ENCODE data around the gene CTSW. TPM values are rescaled to one million over a fixed set of nuclear protein-coding genes. Genes with fewer than 3 reads are reported as not detected.

Gene CTSW
- total RNA-seq, 1 experiment from 2014 or later, result not detected

DNA sequence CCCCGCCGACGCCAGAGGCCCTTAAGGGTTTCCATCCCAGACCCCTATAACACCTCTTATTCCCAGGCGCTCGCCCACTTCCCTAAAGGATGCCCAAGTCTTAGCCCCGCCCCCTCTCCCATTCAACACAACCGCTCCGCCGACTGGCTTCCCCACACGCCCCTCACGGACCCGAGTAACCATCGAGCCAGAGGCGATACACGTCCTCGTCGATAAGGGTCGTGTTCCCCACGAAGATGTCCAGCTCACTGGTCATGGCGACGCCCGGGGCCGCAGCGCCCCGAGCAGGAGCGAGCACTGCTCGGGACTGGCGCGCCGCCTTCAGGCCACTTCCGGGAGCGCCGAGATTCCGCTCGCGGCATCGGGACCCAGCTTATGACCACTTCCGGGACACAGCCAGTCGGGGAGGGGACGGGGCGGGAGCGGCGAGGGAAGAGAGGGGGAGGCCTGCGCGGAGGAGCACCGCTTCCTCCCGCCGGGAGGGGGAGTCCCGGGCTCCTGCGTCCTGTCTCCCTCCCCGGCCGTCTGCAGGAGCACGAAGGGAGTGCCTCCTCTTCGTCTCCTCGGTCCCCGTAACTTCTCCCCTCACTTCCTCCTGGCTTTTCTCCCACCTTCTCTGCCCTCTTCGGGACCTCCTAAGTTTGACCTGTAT is 8.7 kb downstream of the CTSW start, which contains the start of gene FIBP:
TSS of gene FIBP (minus strand) at position 309 of the 652 bp plus-strand sequence. CDS start at position 256, 53 bp downstream.
- H3K36me3 Mint-ChIP-seq, result peaks cover 36% of the 10 kb centered on the region
- peaks cover 44% of the 10 kb centered on the region for H3K4me1 Mint-ChIP-seq
- H3K4me3 Mint-ChIP-seq, result peak within 1 kb of the TSS; percentile 97
- ChIA-PET CTCF (interaction anchor here (0.5 to 11.9 kb wide), 97 partner anchors 8 to 1980 kb away, joined by 3 to 539 read pairs (median 5); partner anchors contain the start of genes BANF1, C11orf68, CFL1 and CST6), POLR2A (interaction anchor here (0.6 to 7.2 kb wide), 19 partner anchors 9 to 1295 kb away, joined by 3 to 90 read pairs (median 4); partner anchors contain the start of genes CFL1, CST6, CTSW and FOSL1)
- peaks cover 15% of the 10 kb centered on the region for H3K27me3 Mint-ChIP-seq (ENCODE audit: low read depth)
- DNase-seq (ENCODE audit: low spot score) (peak; percentile 98), ATAC-seq (peak; percentile 64)
- no peaks in the 10 kb centered on the region for H3K9me3 Mint-ChIP-seq
- H3K27ac Mint-ChIP-seq, result peak within 1 kb of the TSS; percentile 98
- TF ChIP-seq ZNF423 (CRISPR knock-in tag; IDR thresholded peaks at IDR 0.05) (no peak), ZNF671 (CRISPR knock-in tag; IDR thresholded peaks at IDR 0.05) (no peak), TEAD1 (CRISPR knock-in tag; IDR thresholded peaks at IDR 0.05) (peak; percentile 84), FOXP1 (CRISPR knock-in tag; IDR thresholded peaks at IDR 0.05; ENCODE audit: borderline replicate concordance) (no peak), NR1H2 (CRISPR knock-in tag; IDR thresholded peaks at IDR 0.05) (no peak), GRHL2 (CRISPR knock-in tag; IDR thresholded peaks at IDR 0.05; ENCODE audit: insufficient replicate concordance, severe bottlenecking) (no peak), RORB (CRISPR knock-in tag; IDR thresholded peaks at IDR 0.05) (no peak), SP1 (CRISPR knock-in tag; conservative IDR thresholded peaks at IDR 0.05) (peak; percentile 69; the same call in 1 of the 2 replicates), ZNF121 (CRISPR knock-in tag; IDR thresholded peaks at IDR 0.05) (no peak), FOXK1 (CRISPR knock-in tag; IDR thresholded peaks at IDR 0.05) (peak; percentile 87; the same call in 1 of the 2 replicates), TEAD4 (CRISPR knock-in tag; IDR thresholded peaks at IDR 0.05) (no peak), KAT7 (CRISPR knock-in tag; IDR thresholded peaks at IDR 0.05; ENCODE audit: borderline replicate concordance) (no peak), ZNF263 (CRISPR knock-in tag; IDR thresholded peaks at IDR 0.05; ENCODE audit: low read depth) (no peak; the same call in 1 of the 2 replicates), SOX15 (CRISPR knock-in tag; IDR thresholded peaks at IDR 0.05) (no peak), ETV6 (CRISPR knock-in tag; IDR thresholded peaks at IDR 0.05) (peak; percentile 60; the same call in 1 of the 2 replicates)
- TF ChIP-seq, protein P1, sequence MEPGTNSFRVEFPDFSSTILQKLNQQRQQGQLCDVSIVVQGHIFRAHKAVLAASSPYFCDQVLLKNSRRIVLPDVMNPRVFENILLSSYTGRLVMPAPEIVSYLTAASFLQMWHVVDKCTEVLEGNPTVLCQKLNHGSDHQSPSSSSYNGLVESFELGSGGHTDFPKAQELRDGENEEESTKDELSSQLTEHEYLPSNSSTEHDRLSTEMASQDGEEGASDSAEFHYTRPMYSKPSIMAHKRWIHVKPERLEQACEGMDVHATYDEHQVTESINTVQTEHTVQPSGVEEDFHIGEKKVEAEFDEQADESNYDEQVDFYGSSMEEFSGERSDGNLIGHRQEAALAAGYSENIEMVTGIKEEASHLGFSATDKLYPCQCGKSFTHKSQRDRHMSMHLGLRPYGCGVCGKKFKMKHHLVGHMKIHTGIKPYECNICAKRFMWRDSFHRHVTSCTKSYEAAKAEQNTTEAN (CRISPR knock-in tag; IDR thresholded peaks at IDR 0.05), result no peak
- TF ChIP-seq, protein P2, sequence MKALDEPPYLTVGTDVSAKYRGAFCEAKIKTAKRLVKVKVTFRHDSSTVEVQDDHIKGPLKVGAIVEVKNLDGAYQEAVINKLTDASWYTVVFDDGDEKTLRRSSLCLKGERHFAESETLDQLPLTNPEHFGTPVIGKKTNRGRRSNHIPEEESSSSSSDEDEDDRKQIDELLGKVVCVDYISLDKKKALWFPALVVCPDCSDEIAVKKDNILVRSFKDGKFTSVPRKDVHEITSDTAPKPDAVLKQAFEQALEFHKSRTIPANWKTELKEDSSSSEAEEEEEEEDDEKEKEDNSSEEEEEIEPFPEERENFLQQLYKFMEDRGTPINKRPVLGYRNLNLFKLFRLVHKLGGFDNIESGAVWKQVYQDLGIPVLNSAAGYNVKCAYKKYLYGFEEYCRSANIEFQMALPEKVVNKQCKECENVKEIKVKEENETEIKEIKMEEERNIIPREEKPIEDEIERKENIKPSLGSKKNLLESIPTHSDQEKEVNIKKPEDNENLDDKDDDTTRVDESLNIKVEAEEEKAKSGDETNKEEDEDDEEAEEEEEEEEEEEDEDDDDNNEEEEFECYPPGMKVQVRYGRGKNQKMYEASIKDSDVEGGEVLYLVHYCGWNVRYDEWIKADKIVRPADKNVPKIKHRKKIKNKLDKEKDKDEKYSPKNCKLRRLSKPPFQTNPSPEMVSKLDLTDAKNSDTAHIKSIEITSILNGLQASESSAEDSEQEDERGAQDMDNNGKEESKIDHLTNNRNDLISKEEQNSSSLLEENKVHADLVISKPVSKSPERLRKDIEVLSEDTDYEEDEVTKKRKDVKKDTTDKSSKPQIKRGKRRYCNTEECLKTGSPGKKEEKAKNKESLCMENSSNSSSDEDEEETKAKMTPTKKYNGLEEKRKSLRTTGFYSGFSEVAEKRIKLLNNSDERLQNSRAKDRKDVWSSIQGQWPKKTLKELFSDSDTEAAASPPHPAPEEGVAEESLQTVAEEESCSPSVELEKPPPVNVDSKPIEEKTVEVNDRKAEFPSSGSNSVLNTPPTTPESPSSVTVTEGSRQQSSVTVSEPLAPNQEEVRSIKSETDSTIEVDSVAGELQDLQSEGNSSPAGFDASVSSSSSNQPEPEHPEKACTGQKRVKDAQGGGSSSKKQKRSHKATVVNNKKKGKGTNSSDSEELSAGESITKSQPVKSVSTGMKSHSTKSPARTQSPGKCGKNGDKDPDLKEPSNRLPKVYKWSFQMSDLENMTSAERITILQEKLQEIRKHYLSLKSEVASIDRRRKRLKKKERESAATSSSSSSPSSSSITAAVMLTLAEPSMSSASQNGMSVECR (CRISPR knock-in tag; IDR thresholded peaks at IDR 0.05; ENCODE audit: borderline replicate concordance), result peak; percentile 93; the same call in 1 of the 2 replicates
- TF ChIP-seq, protein P3, sequence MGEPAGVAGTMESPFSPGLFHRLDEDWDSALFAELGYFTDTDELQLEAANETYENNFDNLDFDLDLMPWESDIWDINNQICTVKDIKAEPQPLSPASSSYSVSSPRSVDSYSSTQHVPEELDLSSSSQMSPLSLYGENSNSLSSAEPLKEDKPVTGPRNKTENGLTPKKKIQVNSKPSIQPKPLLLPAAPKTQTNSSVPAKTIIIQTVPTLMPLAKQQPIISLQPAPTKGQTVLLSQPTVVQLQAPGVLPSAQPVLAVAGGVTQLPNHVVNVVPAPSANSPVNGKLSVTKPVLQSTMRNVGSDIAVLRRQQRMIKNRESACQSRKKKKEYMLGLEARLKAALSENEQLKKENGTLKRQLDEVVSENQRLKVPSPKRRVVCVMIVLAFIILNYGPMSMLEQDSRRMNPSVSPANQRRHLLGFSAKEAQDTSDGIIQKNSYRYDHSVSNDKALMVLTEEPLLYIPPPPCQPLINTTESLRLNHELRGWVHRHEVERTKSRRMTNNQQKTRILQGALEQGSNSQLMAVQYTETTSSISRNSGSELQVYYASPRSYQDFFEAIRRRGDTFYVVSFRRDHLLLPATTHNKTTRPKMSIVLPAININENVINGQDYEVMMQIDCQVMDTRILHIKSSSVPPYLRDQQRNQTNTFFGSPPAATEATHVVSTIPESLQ (CRISPR knock-in tag; IDR thresholded peaks at IDR 0.05), result no peak
- TF ChIP-seq, protein P4, sequence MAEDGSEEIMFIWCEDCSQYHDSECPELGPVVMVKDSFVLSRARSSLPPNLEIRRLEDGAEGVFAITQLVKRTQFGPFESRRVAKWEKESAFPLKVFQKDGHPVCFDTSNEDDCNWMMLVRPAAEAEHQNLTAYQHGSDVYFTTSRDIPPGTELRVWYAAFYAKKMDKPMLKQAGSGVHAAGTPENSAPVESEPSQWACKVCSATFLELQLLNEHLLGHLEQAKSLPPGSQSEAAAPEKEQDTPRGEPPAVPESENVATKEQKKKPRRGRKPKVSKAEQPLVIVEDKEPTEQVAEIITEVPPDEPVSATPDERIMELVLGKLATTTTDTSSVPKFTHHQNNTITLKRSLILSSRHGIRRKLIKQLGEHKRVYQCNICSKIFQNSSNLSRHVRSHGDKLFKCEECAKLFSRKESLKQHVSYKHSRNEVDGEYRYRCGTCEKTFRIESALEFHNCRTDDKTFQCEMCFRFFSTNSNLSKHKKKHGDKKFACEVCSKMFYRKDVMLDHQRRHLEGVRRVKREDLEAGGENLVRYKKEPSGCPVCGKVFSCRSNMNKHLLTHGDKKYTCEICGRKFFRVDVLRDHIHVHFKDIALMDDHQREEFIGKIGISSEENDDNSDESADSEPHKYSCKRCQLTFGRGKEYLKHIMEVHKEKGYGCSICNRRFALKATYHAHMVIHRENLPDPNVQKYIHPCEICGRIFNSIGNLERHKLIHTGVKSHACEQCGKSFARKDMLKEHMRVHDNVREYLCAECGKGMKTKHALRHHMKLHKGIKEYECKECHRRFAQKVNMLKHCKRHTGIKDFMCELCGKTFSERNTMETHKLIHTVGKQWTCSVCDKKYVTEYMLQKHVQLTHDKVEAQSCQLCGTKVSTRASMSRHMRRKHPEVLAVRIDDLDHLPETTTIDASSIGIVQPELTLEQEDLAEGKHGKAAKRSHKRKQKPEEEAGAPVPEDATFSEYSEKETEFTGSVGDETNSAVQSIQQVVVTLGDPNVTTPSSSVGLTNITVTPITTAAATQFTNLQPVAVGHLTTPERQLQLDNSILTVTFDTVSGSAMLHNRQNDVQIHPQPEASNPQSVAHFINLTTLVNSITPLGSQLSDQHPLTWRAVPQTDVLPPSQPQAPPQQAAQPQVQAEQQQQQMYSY (CRISPR knock-in tag; IDR thresholded peaks at IDR 0.05), result no peak
- TF ChIP-seq, protein P5, sequence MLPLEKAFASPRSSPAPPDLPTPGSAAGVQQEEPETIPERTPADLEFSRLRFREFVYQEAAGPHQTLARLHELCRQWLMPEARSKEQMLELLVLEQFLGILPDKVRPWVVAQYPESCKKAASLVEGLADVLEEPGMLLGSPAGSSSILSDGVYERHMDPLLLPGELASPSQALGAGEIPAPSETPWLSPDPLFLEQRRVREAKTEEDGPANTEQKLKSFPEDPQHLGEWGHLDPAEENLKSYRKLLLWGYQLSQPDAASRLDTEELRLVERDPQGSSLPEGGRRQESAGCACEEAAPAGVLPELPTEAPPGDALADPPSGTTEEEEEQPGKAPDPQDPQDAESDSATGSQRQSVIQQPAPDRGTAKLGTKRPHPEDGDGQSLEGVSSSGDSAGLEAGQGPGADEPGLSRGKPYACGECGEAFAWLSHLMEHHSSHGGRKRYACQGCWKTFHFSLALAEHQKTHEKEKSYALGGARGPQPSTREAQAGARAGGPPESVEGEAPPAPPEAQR (CRISPR knock-in tag; IDR thresholded peaks at IDR 0.05), result no peak
- TF ChIP-seq, protein P6, sequence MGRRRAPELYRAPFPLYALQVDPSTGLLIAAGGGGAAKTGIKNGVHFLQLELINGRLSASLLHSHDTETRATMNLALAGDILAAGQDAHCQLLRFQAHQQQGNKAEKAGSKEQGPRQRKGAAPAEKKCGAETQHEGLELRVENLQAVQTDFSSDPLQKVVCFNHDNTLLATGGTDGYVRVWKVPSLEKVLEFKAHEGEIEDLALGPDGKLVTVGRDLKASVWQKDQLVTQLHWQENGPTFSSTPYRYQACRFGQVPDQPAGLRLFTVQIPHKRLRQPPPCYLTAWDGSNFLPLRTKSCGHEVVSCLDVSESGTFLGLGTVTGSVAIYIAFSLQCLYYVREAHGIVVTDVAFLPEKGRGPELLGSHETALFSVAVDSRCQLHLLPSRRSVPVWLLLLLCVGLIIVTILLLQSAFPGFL (CRISPR knock-in tag; IDR thresholded peaks at IDR 0.05; ENCODE audit: borderline replicate concordance), result no peak
